Activated CD4-positive, alpha-beta T cell treated with anti-CD3 and anti-CD28 coated beads for 24 hours (primary cell): ENCODE results near the gene GPR132.

Source experiments
- DNase-seq, 2 donors: peaks; one replicate each; pipeline ENCODE4 v3.0.0-alpha.2; 2020; ENCODE audit warnings: low read depth in 2 of 2

GPR132 gene

DNA sequence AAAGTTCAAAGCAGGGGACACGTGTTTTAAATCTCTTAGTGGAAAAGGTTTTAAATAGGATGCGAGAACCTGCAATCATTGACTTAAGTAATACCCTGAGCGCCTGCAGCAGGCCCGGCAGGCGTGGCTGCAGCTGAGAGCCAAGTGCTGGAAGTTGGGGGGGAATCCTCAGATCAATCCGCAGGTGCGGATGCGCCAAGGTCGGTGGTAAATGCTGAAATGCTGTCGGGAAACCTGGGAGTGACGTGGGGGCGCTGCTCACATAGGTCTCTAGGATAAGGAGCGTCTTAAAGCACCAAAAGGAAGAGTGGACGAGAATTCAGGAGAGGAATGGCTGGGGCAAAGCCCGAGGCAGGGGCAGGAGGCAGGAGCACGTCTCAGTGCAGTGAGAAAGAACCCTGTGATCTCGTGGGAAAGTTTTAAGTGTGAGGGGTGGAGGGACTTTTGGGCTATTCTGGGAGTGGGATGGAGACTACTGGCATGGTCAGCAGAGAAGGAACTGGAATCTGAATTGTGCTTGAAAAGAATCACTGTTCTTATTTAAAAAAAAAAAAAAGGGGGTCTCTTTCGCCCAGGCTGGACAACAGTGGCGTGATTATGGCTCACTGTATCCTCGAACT, 43.5 kb downstream of the GPR132 start:
- no peak for DNase-seq

- peak; percentile 96 to 98 for DNase-seq
Measured at GRCh38 chr14:105020815-105021655, 44.2 kb downstream of the GPR132 start, which contains the start of gene CDCA4. CDCA4 (minus strand) TSS chr14:105021083; CDS start chr14:105011929, 9,154 bp downstream.

- DNase-seq, result peak; percentile 24 to 34
Measured at GRCh38 chr14:105019861-105020814, 45.1 kb downstream of the GPR132 start.

- DNase-seq, result no peak
Measured at GRCh38 chr14:105018414-105018813, 46.8 kb downstream of the GPR132 start.

- DNase-seq, result no peak
Measured at GRCh38 chr14:105015905-105016304, 49.3 kb downstream of the GPR132 start.

GRCh38 chr14:105015242-105015641, 50.0 kb downstream of the GPR132 start:
- DNase-seq, result no peak

GRCh38 chr14:105014631-105015030, 50.6 kb downstream of the GPR132 start:
- no peak for DNase-seq

GRCh38 chr14:105014032-105014431, 51.2 kb downstream of the GPR132 start:
- no peak for DNase-seq

DNA sequence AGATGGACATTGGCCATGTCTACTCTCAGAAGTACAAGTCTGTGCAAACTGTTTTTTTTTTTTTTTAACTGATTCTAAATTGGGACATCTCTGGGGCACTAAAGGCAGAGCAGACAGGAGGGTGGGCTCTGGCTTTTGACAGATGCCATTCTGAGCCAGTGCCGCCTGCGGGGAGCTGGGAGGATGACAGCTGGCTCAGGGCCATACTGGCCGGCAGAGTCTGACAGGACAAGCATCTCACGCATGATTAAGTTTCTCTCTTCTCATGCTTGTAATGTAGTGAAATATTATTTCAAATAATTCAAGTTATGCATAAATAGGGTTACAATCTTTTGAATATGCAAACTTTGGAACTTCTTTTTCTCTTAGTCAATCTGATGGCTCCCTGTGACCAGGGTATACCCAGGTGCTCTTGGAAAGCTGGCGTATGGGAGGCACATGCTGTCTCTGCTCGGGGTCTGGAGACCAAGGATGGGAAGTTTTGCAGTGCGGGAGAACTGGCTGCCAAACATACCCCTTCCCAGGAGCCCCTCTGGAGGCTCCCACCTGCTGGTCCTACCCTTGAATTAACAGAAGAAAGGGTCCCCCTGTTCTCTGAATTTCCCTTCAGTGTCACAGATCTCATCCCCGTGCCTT, 52.0 kb downstream of the GPR132 start:
- no peak for DNase-seq

GRCh38 chr14:105012171-105012985, 52.9 kb downstream of the GPR132 start:
- no peak for DNase-seq

GRCh38 chr14:105011312-105011990, 53.8 kb downstream of the GPR132 start:
- no peak for DNase-seq

- DNase-seq, result no peak
Measured at GRCh38 chr14:105010891-105011291, 54.3 kb downstream of the GPR132 start.

- DNase-seq, result no peak
Measured at GRCh38 chr14:105010106-105010505, 55.1 kb downstream of the GPR132 start.

DNA sequence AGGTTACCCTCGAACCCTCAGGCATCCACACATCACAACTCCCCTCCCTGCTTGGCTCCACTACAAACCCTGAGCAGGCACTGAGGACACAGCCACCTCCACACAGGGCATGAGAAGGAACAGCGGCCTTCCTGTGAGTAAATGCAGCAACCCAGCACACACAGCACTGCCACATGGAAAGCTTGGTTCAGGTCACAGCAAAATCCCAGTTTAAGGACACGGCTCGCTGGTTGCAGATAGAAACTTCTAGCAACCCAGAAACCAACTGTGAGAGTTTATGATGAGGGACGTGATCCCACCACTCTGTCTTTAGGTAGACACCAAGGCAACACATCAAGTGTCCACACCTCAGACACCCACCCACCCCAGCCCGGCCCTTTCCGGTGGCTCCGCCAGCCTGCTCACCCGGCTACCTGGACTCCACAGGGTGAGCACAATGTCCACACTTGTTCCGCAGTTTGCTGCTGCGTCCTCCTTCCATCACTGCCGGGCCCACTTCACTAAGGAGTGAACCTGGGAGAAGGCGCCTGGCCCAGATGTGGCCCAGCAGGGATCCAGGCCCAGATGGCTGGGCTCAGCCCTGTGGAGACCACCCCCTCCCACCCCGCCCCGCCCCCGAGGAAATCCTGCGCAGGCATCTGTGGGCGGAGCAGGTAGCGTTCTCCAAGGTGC, 57.5 kb downstream of the GPR132 start:
- no peak for DNase-seq

DNA sequence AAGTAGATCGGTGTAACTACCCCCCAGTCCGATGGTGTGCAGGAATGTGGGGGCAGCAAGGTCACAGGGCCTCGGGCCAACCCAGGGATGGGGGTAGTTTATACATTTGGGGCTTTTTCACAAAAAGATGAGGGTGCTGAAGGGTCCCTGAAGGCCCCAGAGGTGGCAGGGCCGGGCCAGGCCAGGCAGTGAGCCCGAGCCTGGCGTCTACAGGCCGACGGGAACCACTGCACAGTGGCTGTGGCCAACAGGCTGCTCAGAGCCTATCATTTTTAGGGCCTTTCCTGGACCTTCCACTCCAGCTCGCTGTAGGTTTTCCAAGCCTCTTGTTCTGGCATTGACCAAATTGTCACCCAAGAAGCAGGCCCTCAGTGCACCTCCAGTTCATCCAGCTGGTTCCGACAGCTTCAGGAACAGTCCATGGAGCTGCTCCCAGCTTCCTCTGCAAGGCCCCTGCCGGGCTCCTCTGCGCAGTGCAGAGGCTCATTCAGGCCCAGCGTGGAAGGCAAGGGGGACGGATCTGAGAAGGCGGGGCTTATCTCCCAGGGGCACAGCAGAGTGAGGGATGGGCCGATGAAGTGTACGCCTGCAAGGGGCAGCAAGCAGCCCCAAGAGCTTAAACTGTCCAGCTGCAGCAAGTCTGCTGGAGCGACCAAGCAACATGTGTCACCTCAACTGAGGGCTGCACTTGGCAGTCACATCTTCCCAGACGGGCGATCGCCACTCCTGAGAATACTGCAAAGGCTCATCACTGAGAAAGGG, 58.2 kb downstream of the GPR132 start:
- DNase-seq, result no peak

- DNase-seq, result no peak
Measured at GRCh38 chr14:105005929-105006830, 59.0 kb downstream of the GPR132 start.

DNA sequence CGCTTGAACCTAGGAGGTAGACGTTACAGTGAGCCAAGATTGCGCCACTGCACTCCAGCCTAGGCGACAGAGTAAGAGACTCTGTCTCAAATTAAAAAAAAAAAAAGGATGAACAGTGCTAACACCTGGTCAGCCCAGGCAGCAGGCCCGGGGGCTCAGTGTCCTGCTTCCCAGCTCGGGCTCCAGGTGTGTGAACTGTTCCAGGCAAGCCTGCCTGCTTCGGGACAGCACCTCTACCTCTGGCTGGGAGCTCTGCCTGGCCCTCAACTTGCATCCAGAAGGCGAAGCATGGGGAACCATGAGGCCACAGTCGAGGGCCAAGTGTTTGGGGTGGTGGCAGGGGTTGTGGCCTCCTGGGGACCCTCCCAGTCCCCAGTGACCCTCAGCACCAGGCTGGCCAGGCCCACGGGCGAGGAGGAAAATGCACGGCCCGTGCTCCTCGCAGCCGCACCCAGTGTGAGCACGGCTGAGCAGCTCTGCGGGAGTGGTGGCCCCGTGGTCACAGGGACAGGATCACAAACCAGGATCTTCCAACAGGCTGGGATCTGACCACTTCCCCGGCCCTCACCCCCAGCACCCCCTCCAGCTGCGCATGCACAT, 59.8 kb downstream of the GPR132 start:
- DNase-seq, result no peak
